H9 (cell line): ENCODE data around the gene TMPRSS9. TPM values are rescaled to one million over a fixed set of nuclear protein-coding genes. Genes with fewer than 3 reads are reported as not detected.

Source experiments
- DNase-seq: peaks from one replicate; pipeline ENCODE4 v3.0.0-alpha.2; 2017
- H2AFZ ChIP-seq: one replicate; pipeline ENCODE4 v1.6.1; 2013; ENCODE audit warnings: mild to moderate bottlenecking, low read length, control low read depth, moderate library complexity
- H2AK5ac ChIP-seq: 2 replicates; pipeline ENCODE4 v1.6.1; 2013; ENCODE audit warnings: low read length, control low read depth, mixed read lengths; ENCODE audit not compliant: insufficient read length
- H2BK120ac ChIP-seq: one replicate; pipeline ENCODE4 v1.6.1; 2013; ENCODE audit warnings: low read depth, mild to moderate bottlenecking, low read length, control low read depth, inconsistent platforms; ENCODE audit not compliant: poor library complexity, severe bottlenecking
- H2BK12ac ChIP-seq: 2 replicates; pipeline ENCODE4 v1.6.1; 2013; ENCODE audit warnings: low read length, control low read depth, mixed read lengths, low read depth; ENCODE audit not compliant: insufficient read length
- H2BK15ac ChIP-seq: 2 replicates; pipeline ENCODE4 v1.6.1; 2013; ENCODE audit warnings: low read depth, low read length, control low read depth
- H2BK20ac ChIP-seq: one replicate; pipeline ENCODE4 v1.6.1; 2013; ENCODE audit warnings: low read depth, mild to moderate bottlenecking, low read length, control low read depth, inconsistent platforms; ENCODE audit not compliant: poor library complexity, severe bottlenecking
- H2BK5ac ChIP-seq: 2 replicates; pipeline ENCODE4 v1.6.1; 2013; ENCODE audit warnings: low read length, control low read depth, mixed read lengths; ENCODE audit not compliant: insufficient read length
- H3K14ac ChIP-seq: 2 replicates; pipeline ENCODE4 v1.6.1; 2013; ENCODE audit warnings: low read length, control low read depth; ENCODE audit not compliant: insufficient read depth
- H3K18ac ChIP-seq: 2 replicates; pipeline ENCODE4 v1.6.1; 2013; ENCODE audit warnings: low read depth, mild to moderate bottlenecking, mixed read lengths, low read length, control low read depth; ENCODE audit not compliant: insufficient read length
- H3K23ac ChIP-seq: 2 replicates; pipeline ENCODE4 v1.6.1; 2013; ENCODE audit warnings: low read length, control low read depth, mixed read lengths, low read depth; ENCODE audit not compliant: insufficient read length
- H3K23me2 ChIP-seq: 2 replicates; pipeline ENCODE4 v1.6.1; 2013; ENCODE audit warnings: low read depth, mild to moderate bottlenecking, mixed read lengths, low read length, control low read depth; ENCODE audit not compliant: insufficient read length, poor library complexity, severe bottlenecking
- H3K27ac ChIP-seq: 2 replicates; pipeline ENCODE4 v1.5.1; 2013; ENCODE audit warnings: low read length, control low read depth, mixed read lengths, low read depth; ENCODE audit not compliant: insufficient read length
- H3K27me3 ChIP-seq: 2 replicates; pipeline ENCODE4 v1.6.1; 2013; ENCODE audit warnings: low read length, control low read depth, inconsistent platforms; ENCODE audit not compliant: insufficient read depth
- H3K4ac ChIP-seq: 2 replicates; pipeline ENCODE4 v1.6.1; 2013; ENCODE audit warnings: low read depth, mild to moderate bottlenecking, control low read depth, inconsistent platforms, low read length, moderate library complexity
- H3K4me1 ChIP-seq: 2 replicates; pipeline ENCODE4 v1.6.1; 2013; ENCODE audit warnings: low read length, control low read depth, inconsistent platforms; ENCODE audit not compliant: insufficient read depth
- H3K4me2 ChIP-seq: 2 replicates; pipeline ENCODE4 v1.6.1; 2013; ENCODE audit warnings: low read length, control low read depth, mixed read lengths; ENCODE audit not compliant: insufficient read length, insufficient read depth
- H3K56ac ChIP-seq: 2 replicates; pipeline ENCODE4 v1.6.1; 2013; ENCODE audit warnings: low read depth, mild to moderate bottlenecking, mixed read lengths, low read length, control low read depth; ENCODE audit not compliant: insufficient read length
- H3K79me1 ChIP-seq: 2 replicates; pipeline ENCODE4 v1.6.1; 2013; ENCODE audit warnings: low read depth, mild to moderate bottlenecking, moderate library complexity, low read length, control low read depth, inconsistent platforms; ENCODE audit not compliant: insufficient read depth, poor library complexity, severe bottlenecking
- H3K79me2 ChIP-seq: 2 replicates; pipeline ENCODE4 v1.6.1; 2013; ENCODE audit warnings: low read length, control low read depth, inconsistent platforms; ENCODE audit not compliant: insufficient read depth
- H3K9ac ChIP-seq: 2 replicates; pipeline ENCODE4 v1.6.1; 2013; ENCODE audit warnings: low read length, control low read depth, mixed read lengths; ENCODE audit not compliant: insufficient read length; ENCODE audit errors: extremely low read depth
- H3K9me3 ChIP-seq: one replicate; pipeline ENCODE4 v1.6.1; 2013; ENCODE audit warnings: low read depth, low read length, inconsistent platforms; ENCODE audit not compliant: control insufficient read depth
- H3T11ph ChIP-seq: one replicate; pipeline ENCODE4 v1.6.1; 2013; ENCODE audit warnings: mild to moderate bottlenecking, low read length, control low read depth, inconsistent platforms
- H4K20me1 ChIP-seq: one replicate; pipeline ENCODE4 v1.6.1; 2013; ENCODE audit not compliant: control insufficient read depth, insufficient read length, insufficient read depth
- H4K5ac ChIP-seq: 2 replicates; pipeline ENCODE4 v1.6.1; 2013; ENCODE audit warnings: low read depth, mild to moderate bottlenecking, mixed read lengths, low read length, control low read depth; ENCODE audit not compliant: insufficient read length
- H4K8ac ChIP-seq: replicated peaks from 2 replicates; pipeline ENCODE4 v1.6.1; 2013; ENCODE audit warnings: low read length, control low read depth, mixed read lengths, low read depth; ENCODE audit not compliant: insufficient read length
- H4K91ac ChIP-seq: 2 replicates; pipeline ENCODE4 v1.6.1; 2013; ENCODE audit warnings: low read depth, mild to moderate bottlenecking, moderate library complexity, mixed read lengths, low read length, control low read depth; ENCODE audit not compliant: insufficient read length
- H3K27ac Mint-ChIP-seq, 3 experiments: 2 replicates in 2 of 3; 3 replicates in 1 of 3; pipeline ENCODE4 v1.8.0; 2020 to 2021; ENCODE audit warnings: mixed read lengths in 3 of 3, mild to moderate bottlenecking in 1 of 3, moderate library complexity in 1 of 3
- H3K27me3 Mint-ChIP-seq: 2 replicates; pipeline ENCODE4 v1.8.0; 2021; ENCODE audit warnings: low read depth, mild to moderate bottlenecking, moderate library complexity, mixed read lengths
- H3K36me3 Mint-ChIP-seq, 3 experiments: 2 replicates in 2 of 3; 3 replicates in 1 of 3; pipeline ENCODE4 v1.8.0; 2020 to 2021; ENCODE audit warnings: low read depth in 3 of 3, mixed read lengths in 3 of 3; ENCODE audit not compliant: insufficient read depth in 1 of 3
- H3K4me1 Mint-ChIP-seq, 2 experiments: 2 replicates each; pipeline ENCODE4 v1.8.0; 2020; ENCODE audit warnings: mixed read lengths in 2 of 2
- H3K4me3 Mint-ChIP-seq, 2 experiments: 2 replicates in 1 of 2; 3 replicates in 1 of 2; pipeline ENCODE4 v1.8.0; 2020 to 2021; ENCODE audit warnings: mild to moderate bottlenecking in 2 of 2, mixed read lengths in 2 of 2, moderate library complexity in 1 of 2
- H3K9me3 Mint-ChIP-seq, 2 experiments: 2 replicates in 1 of 2; 3 replicates in 1 of 2; pipeline ENCODE4 v1.8.0; 2020; ENCODE audit warnings: mild to moderate bottlenecking in 2 of 2, mixed read lengths in 2 of 2, moderate library complexity in 1 of 2
- WGBS: extraction: QIAGEN DNeasy Blood & Tissue Kit; methylation state at CpG from one replicate; pipeline ENCODE4 v1.1.7; 2013; ENCODE audit warnings: missing lambda C conversion rate, low lambda C conversion rate, mixed read lengths; ENCODE audit not compliant: insufficient read length; ENCODE audit errors: extremely low coverage; 5-methylcytosine and 5-hydroxymethylcytosine counted together
- total RNA-seq: library from RNA; stranded (reverse); gene quantifications from 2 replicates; pipeline ENCODE4 v1.2.1, GENCODE V29; 2021
- TF ChIP-seq, protein P1 (sequence below): fragments of 200-600 bp; sonication (generic); conservative IDR thresholded peaks from 3 replicates; pipeline ENCODE4 v1.8.0; 2021; ENCODE audit warnings: antibody characterized with exemption, mild to moderate bottlenecking

The TMPRSS9 gene
- total RNA-seq, 1 experiment from 2014 or later = 0.24 TPM

DNA sequence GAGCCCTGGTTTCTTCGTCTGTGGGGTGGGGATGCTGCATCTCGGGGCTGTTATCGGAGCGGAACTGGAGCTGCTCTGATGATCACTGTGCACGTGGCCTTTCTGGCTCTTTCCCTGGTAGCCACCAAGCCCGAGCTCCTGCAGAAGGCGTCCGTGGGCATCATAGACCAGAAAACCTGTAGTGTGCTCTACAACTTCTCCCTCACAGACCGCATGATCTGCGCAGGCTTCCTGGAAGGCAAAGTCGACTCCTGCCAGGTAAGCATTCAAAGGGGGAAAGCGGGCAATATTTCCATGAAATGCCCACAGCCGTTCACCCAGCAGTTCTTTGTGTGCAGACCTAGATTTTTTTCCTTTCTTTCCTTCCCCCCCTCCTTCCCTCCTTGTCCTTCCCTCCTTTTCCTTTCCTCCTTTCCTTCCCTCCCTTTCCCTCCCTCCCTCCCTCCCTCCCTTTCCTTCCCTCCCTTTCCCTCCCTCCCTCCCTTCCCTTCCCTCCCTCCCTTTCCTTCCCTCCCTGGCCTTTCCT is 57.9 kb downstream of the TMPRSS9 start:
- H2BK120ac ChIP-seq = no peak overlapping the region
- no peak overlapping the region for H3T11ph ChIP-seq
- H3K9ac ChIP-seq = no peak overlapping the region
- no peaks in the 10 kb centered on the region for H3K79me1 ChIP-seq
- H3K4ac ChIP-seq = no peak overlapping the region
- TF ChIP-seq, protein P1, sequence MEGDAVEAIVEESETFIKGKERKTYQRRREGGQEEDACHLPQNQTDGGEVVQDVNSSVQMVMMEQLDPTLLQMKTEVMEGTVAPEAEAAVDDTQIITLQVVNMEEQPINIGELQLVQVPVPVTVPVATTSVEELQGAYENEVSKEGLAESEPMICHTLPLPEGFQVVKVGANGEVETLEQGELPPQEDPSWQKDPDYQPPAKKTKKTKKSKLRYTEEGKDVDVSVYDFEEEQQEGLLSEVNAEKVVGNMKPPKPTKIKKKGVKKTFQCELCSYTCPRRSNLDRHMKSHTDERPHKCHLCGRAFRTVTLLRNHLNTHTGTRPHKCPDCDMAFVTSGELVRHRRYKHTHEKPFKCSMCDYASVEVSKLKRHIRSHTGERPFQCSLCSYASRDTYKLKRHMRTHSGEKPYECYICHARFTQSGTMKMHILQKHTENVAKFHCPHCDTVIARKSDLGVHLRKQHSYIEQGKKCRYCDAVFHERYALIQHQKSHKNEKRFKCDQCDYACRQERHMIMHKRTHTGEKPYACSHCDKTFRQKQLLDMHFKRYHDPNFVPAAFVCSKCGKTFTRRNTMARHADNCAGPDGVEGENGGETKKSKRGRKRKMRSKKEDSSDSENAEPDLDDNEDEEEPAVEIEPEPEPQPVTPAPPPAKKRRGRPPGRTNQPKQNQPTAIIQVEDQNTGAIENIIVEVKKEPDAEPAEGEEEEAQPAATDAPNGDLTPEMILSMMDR = no peak
- H3K27ac Mint-ChIP-seq = peak overlapping the region in 1 of 3 experiments; percentile 33; a peak in 1 of 7 replicates
- H3K56ac ChIP-seq = no peak overlapping the region
- H2BK15ac ChIP-seq = no peak overlapping the region
- 0 out of 4 replicates have a peak, but pooled peaks cover 0 to 4% of the 10 kb centered on the region in 2 experiments for H3K4me1 Mint-ChIP-seq
- no peak overlapping the region for H2AFZ ChIP-seq
- H3K23me2 ChIP-seq = no peaks in the 10 kb centered on the region
- no peak overlapping the region for H3K14ac ChIP-seq
- H3K79me2 ChIP-seq = no peaks in the 10 kb centered on the region
- no peak overlapping the region for H3K4me2 ChIP-seq
- no peak for DNase-seq
- no peak overlapping the region for H3K27ac ChIP-seq
- H4K8ac ChIP-seq = no peak overlapping the region
- no peak overlapping the region for H3K23ac ChIP-seq
- H3K9me3 ChIP-seq = no peaks in the 10 kb centered on the region
- no peak overlapping the region for H3K4me3 Mint-ChIP-seq
- H3K36me3 Mint-ChIP-seq = peaks cover 5 to 16% (median 6%) of the 10 kb centered on the region in 3 experiments; a peak in 6 of 7 replicates
- WGBS = no CpG with 5 or more reads among the region's 13 CpGs
- no peaks in the 10 kb centered on the region for H4K20me1 ChIP-seq
- H2BK12ac ChIP-seq = no peak overlapping the region
- no peak overlapping the region for H4K5ac ChIP-seq
- H4K91ac ChIP-seq = no peak overlapping the region
- no peak overlapping the region for H3K18ac ChIP-seq
- H2BK20ac ChIP-seq = no peak overlapping the region
- H3K9me3 Mint-ChIP-seq = no peaks in the 10 kb centered on the region
- H3K27me3 Mint-ChIP-seq = peaks cover 8% of the 10 kb centered on the region
- H3K4me1 ChIP-seq = no peaks in the 10 kb centered on the region
- H2AK5ac ChIP-seq = no peak overlapping the region
- H2BK5ac ChIP-seq = no peak overlapping the region
- no peaks in the 10 kb centered on the region for H3K27me3 ChIP-seq
